BLaER1 (cell line): ENCODE data around the gene LCA5.

Source experiments
- H3K27ac ChIP-seq: shearing (Covaris generic); formaldehyde crosslinking; 2 replicates; pipeline ENCODE4 v1.8.1; 2022
- H3K27me3 ChIP-seq: shearing (Covaris generic); formaldehyde crosslinking; 2 replicates; pipeline ENCODE4 v1.8.1; 2022
- H3K36me3 ChIP-seq: shearing (Covaris generic); formaldehyde crosslinking; 2 replicates; pipeline ENCODE4 v1.8.1; 2022
- H3K4me1 ChIP-seq: shearing (Covaris generic); formaldehyde crosslinking; 2 replicates; pipeline ENCODE4 v1.8.1; 2022
- H3K4me2 ChIP-seq: shearing (Covaris generic); formaldehyde crosslinking; 2 replicates; pipeline ENCODE4 v1.8.1; 2022
- H3K4me3 ChIP-seq: shearing (Covaris generic); formaldehyde crosslinking; 2 replicates; pipeline ENCODE4 v1.8.1; 2022
- H3K9ac ChIP-seq: shearing (Covaris generic); formaldehyde crosslinking; 2 replicates; pipeline ENCODE4 v1.8.1; 2022
- H3K9me3 ChIP-seq: shearing (Covaris generic); formaldehyde crosslinking; 2 replicates; pipeline ENCODE4 v1.8.1; 2022
- H4K20me1 ChIP-seq: shearing (Covaris generic); formaldehyde crosslinking; 2 replicates; pipeline ENCODE4 v1.8.1; 2022
- Cebpa-rat ChIP-seq: shearing (Covaris generic); IDR thresholded peaks from 2 replicates; pipeline ENCODE4 v1.8.1; 2022

The LCA5 gene

GRCh38 chr6:79513111-79513510, 24.1 kb downstream of the LCA5 start:
- H4K20me1 ChIP-seq = no peaks in the 10 kb centered on the region
- H3K9me3 ChIP-seq = no peaks in the 10 kb centered on the region
- H3K9ac ChIP-seq = no peak overlapping the region
- no peak overlapping the region for H3K4me2 ChIP-seq
- TF ChIP-seq Cebpa-rat = no peak
- H3K4me1 ChIP-seq = no peaks in the 10 kb centered on the region
- no peak overlapping the region for H3K4me3 ChIP-seq
- no peak overlapping the region for H3K27ac ChIP-seq
- no peaks in the 10 kb centered on the region for H3K36me3 ChIP-seq
- no peaks in the 10 kb centered on the region for H3K27me3 ChIP-seq

GRCh38 chr6:79512014-79512413, 25.2 kb downstream of the LCA5 start:
- Histone ChIP-seq H3K4me3 (no peak overlapping the region), H3K4me2 (no peak overlapping the region), H3K4me1 (no peaks in the 10 kb centered on the region), H3K27me3 (no peaks in the 10 kb centered on the region), H3K9me3 (no peaks in the 10 kb centered on the region), H3K27ac (no peak overlapping the region), H3K9ac (no peak overlapping the region), H4K20me1 (no peaks in the 10 kb centered on the region), H3K36me3 (no peaks in the 10 kb centered on the region)
- no peak for TF ChIP-seq Cebpa-rat

- TF ChIP-seq Cebpa-rat = no peak
- H3K27ac ChIP-seq = no peak overlapping the region
- no peaks in the 10 kb centered on the region for H3K36me3 ChIP-seq
- no peaks in the 10 kb centered on the region for H3K27me3 ChIP-seq
- H3K9ac ChIP-seq = no peak overlapping the region
- no peaks in the 10 kb centered on the region for H3K4me1 ChIP-seq
- no peak overlapping the region for H3K4me3 ChIP-seq
- no peak overlapping the region for H3K4me2 ChIP-seq
- no peaks in the 10 kb centered on the region for H4K20me1 ChIP-seq
- no peaks in the 10 kb centered on the region for H3K9me3 ChIP-seq
Measured at GRCh38 chr6:79510707-79511106, 26.5 kb downstream of the LCA5 start.

- no peaks in the 10 kb centered on the region for H3K4me1 ChIP-seq
- H3K4me2 ChIP-seq = no peak overlapping the region
- no peak overlapping the region for H3K9ac ChIP-seq
- H3K27me3 ChIP-seq = no peaks in the 10 kb centered on the region
- no peaks in the 10 kb centered on the region for H3K9me3 ChIP-seq
- H3K36me3 ChIP-seq = no peaks in the 10 kb centered on the region
- no peak overlapping the region for H3K27ac ChIP-seq
- H4K20me1 ChIP-seq = no peaks in the 10 kb centered on the region
- no peak overlapping the region for H3K4me3 ChIP-seq
- TF ChIP-seq Cebpa-rat = no peak
Measured at GRCh38 chr6:79506251-79506650, 31.0 kb downstream of the LCA5 start.

GRCh38 chr6:79504372-79504771, 32.9 kb downstream of the LCA5 start:
- H3K27ac ChIP-seq = no peak overlapping the region
- H4K20me1 ChIP-seq = no peaks in the 10 kb centered on the region
- no peaks in the 10 kb centered on the region for H3K4me1 ChIP-seq
- no peaks in the 10 kb centered on the region for H3K27me3 ChIP-seq
- no peaks in the 10 kb centered on the region for H3K36me3 ChIP-seq
- no peak overlapping the region for H3K4me3 ChIP-seq
- no peak overlapping the region for H3K4me2 ChIP-seq
- H3K9ac ChIP-seq = no peak overlapping the region
- no peak for TF ChIP-seq Cebpa-rat
- H3K9me3 ChIP-seq = no peaks in the 10 kb centered on the region

GRCh38 chr6:79498842-79499241, 38.4 kb downstream of the LCA5 start:
- no peak overlapping the region for H3K4me2 ChIP-seq
- H3K9me3 ChIP-seq = no peaks in the 10 kb centered on the region
- H3K27me3 ChIP-seq = no peaks in the 10 kb centered on the region
- H3K4me3 ChIP-seq = no peak overlapping the region
- H3K36me3 ChIP-seq = no peaks in the 10 kb centered on the region
- H3K9ac ChIP-seq = no peak overlapping the region
- H4K20me1 ChIP-seq = no peaks in the 10 kb centered on the region
- TF ChIP-seq Cebpa-rat = no peak
- H3K27ac ChIP-seq = no peak overlapping the region
- no peaks in the 10 kb centered on the region for H3K4me1 ChIP-seq

- no peak overlapping the region for H3K4me3 ChIP-seq
- H4K20me1 ChIP-seq = no peaks in the 10 kb centered on the region
- no peaks in the 10 kb centered on the region for H3K36me3 ChIP-seq
- H3K9ac ChIP-seq = no peak overlapping the region
- no peaks in the 10 kb centered on the region for H3K27me3 ChIP-seq
- H3K4me2 ChIP-seq = no peak overlapping the region
- no peak overlapping the region for H3K27ac ChIP-seq
- no peaks in the 10 kb centered on the region for H3K4me1 ChIP-seq
- H3K9me3 ChIP-seq = no peaks in the 10 kb centered on the region
- TF ChIP-seq Cebpa-rat = no peak
Measured at GRCh38 chr6:79495246-79495645, 42.0 kb downstream of the LCA5 start.

- no peak overlapping the region for H3K4me2 ChIP-seq
- H3K27me3 ChIP-seq = no peaks in the 10 kb centered on the region
- no peaks in the 10 kb centered on the region for H3K36me3 ChIP-seq
- no peaks in the 10 kb centered on the region for H3K9me3 ChIP-seq
- no peaks in the 10 kb centered on the region for H4K20me1 ChIP-seq
- TF ChIP-seq Cebpa-rat = no peak
- no peak overlapping the region for H3K4me3 ChIP-seq
- H3K4me1 ChIP-seq = no peaks in the 10 kb centered on the region
- no peak overlapping the region for H3K27ac ChIP-seq
- no peak overlapping the region for H3K9ac ChIP-seq
Measured at GRCh38 chr6:79494841-79495240, 42.4 kb downstream of the LCA5 start.

- H3K27ac ChIP-seq = no peak overlapping the region
- H3K27me3 ChIP-seq = no peaks in the 10 kb centered on the region
- H3K4me1 ChIP-seq = no peaks in the 10 kb centered on the region
- H4K20me1 ChIP-seq = no peaks in the 10 kb centered on the region
- no peak overlapping the region for H3K4me3 ChIP-seq
- H3K9me3 ChIP-seq = no peaks in the 10 kb centered on the region
- no peak overlapping the region for H3K4me2 ChIP-seq
- no peaks in the 10 kb centered on the region for H3K36me3 ChIP-seq
- no peak overlapping the region for H3K9ac ChIP-seq
- no peak for TF ChIP-seq Cebpa-rat
Measured at GRCh38 chr6:79470728-79471127, 66.5 kb downstream of the LCA5 start.

GRCh38 chr6:79469376-79470246, 67.6 kb downstream of the LCA5 start:
- Histone ChIP-seq H4K20me1 (no peaks in the 10 kb centered on the region), H3K4me1 (no peaks in the 10 kb centered on the region), H3K4me3 (no peak overlapping the region), H3K4me2 (no peak overlapping the region), H3K9me3 (no peaks in the 10 kb centered on the region), H3K36me3 (no peaks in the 10 kb centered on the region), H3K9ac (no peak overlapping the region), H3K27me3 (no peaks in the 10 kb centered on the region), H3K27ac (no peak overlapping the region)
- no peak for TF ChIP-seq Cebpa-rat
